CD4-positive, alpha-beta T cell treated with Interleukin-6 for 4 hours (primary cell): ENCODE measurements around the gene APOA4.
"Not testable (repeated sequence)": the region's sequence is repeated elsewhere in the genome, so short reads cannot be mapped to it uniquely, and the experiment has no call there.

ENCODE experiments used
- DNase-seq: peaks from one replicate; pipeline ENCODE4 v3.0.0-alpha.2; 2020; ENCODE audit warnings: mixed read lengths

APOA4 gene

GRCh38 chr11:116829525-116830183, 6.5 kb upstream of the APOA4 start, which contains the start of gene APOC3:
Gene APOC3 (plus strand): TSS chr11:116829907. CDS start chr11:116830583, 676 bp downstream.
- no peak for DNase-seq

- DNase-seq = no peak
Measured at GRCh38 chr11:116828632-116829524, 5.8 kb upstream of the APOA4 start.

- DNase-seq = no peak
Measured at GRCh38 chr11:116827461-116827860, 4.4 kb upstream of the APOA4 start.

- no peak for DNase-seq
Measured at GRCh38 chr11:116826751-116827431, 3.8 kb upstream of the APOA4 start.

- DNase-seq = no peak
Measured at GRCh38 chr11:116825854-116826750, 3.0 kb upstream of the APOA4 start.

GRCh38 chr11:116825434-116825833, 2.3 kb upstream of the APOA4 start:
- DNase-seq = no peak

GRCh38 chr11:116822575-116822974, 529 bp downstream of the APOA4 start:
- DNase-seq = no peak

GRCh38 chr11:116821050-116821918, 1.8 kb downstream of the APOA4 start:
- no peak for DNase-seq

GRCh38 chr11:116819049-116819448, 4.1 kb downstream of the APOA4 start:
- DNase-seq = no peak

GRCh38 chr11:116814502-116814901, 8.6 kb downstream of the APOA4 start:
- DNase-seq = no peak

GRCh38 chr11:116813781-116814471, 9.2 kb downstream of the APOA4 start:
- no peak for DNase-seq

- DNase-seq = no peak
Measured at GRCh38 chr11:116813170-116813569, 9.9 kb downstream of the APOA4 start.

- no peak for DNase-seq
Measured at GRCh38 chr11:116812109-116812508, 11.0 kb downstream of the APOA4 start.

GRCh38 chr11:116811194-116811593, 11.9 kb downstream of the APOA4 start:
- DNase-seq = no peak

- DNase-seq = no peak
Measured at GRCh38 chr11:116808262-116809175, 14.6 kb downstream of the APOA4 start.

GRCh38 chr11:116807601-116808261, 15.4 kb downstream of the APOA4 start:
- no peak for DNase-seq

- no peak for DNase-seq
Measured at GRCh38 chr11:116804001-116804400, 19.1 kb downstream of the APOA4 start.

- not testable (repeated sequence) for DNase-seq
Measured at GRCh38 chr11:116801662-116802061, 21.4 kb downstream of the APOA4 start.

GRCh38 chr11:116800610-116801009, 22.5 kb downstream of the APOA4 start:
- no peak for DNase-seq
